SK-N-MC (cell line): ENCODE results near the gene KCTD6.

ENCODE experiments used
- EZH2 ChIP-seq: fragments of 200-600 bp; sonication (generic); IDR thresholded peaks from one replicate; pipeline ENCODE4 v1.6.1; 2017; ENCODE audit warnings: antibody characterized with exemption
- FOXP2 ChIP-seq: optimal IDR thresholded peaks from 2 replicates; pipeline ENCODE3; 2011; ENCODE audit warnings: mild to moderate bottlenecking, moderate library complexity; ENCODE audit not compliant: insufficient read depth; ENCODE audit errors: extremely low read length, control extremely low read depth
- POLR2AphosphoS5 ChIP-seq: IDR thresholded peaks from 2 replicates; pipeline ENCODE4 v1.6.1; 2012; ENCODE audit warnings: mild to moderate bottlenecking, low read depth, low read length, borderline replicate concordance

DNA sequence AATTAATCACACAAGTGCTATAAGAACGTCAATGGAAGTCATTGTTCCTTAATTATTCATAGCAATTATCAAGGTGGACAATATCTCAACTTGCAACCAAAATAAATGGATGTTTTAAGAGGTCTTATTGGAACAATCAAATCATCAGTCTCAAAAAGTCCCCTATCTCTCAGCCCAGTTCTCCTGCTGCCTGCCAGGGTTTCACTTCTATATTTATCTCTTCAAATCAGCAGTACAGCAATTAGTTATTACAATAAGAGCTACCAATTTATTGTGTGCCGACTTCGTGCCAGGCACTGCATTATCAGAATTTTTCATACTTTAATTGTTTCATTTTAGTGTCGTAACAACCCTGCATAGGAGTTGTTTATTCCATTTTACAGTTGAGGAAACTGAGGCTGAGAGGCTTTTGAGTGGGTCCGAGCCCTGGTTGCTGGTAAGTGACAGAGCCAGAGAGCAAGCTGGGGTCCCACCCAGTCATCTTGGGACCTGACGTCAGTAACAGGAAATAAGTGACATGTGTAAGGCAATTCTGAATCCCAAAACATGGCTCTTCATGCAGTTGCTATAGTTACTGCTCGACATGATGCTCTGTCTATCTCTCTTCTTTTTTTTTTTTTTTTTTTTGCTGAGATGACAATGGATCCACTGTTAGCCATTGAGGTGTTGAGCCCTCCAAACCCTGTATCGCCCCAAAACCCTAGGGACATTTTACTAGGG, 8.8 kb upstream of the KCTD6 start:
- TF ChIP-seq POLR2AphosphoS5 (no peak), EZH2 (no peak), FOXP2 (no peak)
